Fibroblast of the aortic adventitia (primary cell): ENCODE results near the gene PCDHGA3. TPM values are rescaled to one million over a fixed set of nuclear protein-coding genes. Genes with fewer than 3 reads are reported as not detected.
A peak's percentile ranks its signal among the peaks of the same experiment; 100 is the strongest.

ENCODE experiments used
- DNase-seq: peaks from one replicate; pipeline ENCODE4 v3.0.0-alpha.2; 2010; ENCODE audit warnings: low read depth
- H3K4me3 ChIP-seq: 2 replicates; pipeline ENCODE4 v1.5.1; 2011; ENCODE audit warnings: low read depth, mild to moderate bottlenecking, control low read depth, low read length, moderate library complexity
- CTCF ChIP-seq: IDR thresholded peaks from 2 replicates; pipeline ENCODE4 v1.5.1; 2011; ENCODE audit warnings: mild to moderate bottlenecking, low read length, control low read depth, inconsistent platforms; ENCODE audit not compliant: insufficient read depth
- total RNA-seq: library from RNA; depleted of rRNA; stranded (reverse); fragments of >200 nt; gene quantifications from 2 replicates; pipeline ENCODE4 v1.2.3, GENCODE V29; 2012; ENCODE audit warnings: low replicate concordance

PCDHGA3 gene
- total RNA-seq, 1 donor, result 4.4 TPM

- no peak for DNase-seq
- TF ChIP-seq CTCF, result no peak
- no peak overlapping the region for H3K4me3 ChIP-seq
These were observed 41.0 kb downstream of the PCDHGA3 start for GRCh38 chr5:141384471-141385267.

GRCh38 chr5:141387557-141388311 lies 44.1 kb downstream of the PCDHGA3 start, which contains the start of gene PCDHGB4:
PCDHGB4 (plus strand) TSS chr5:141387698; CDS start chr5:141387885, 187 bp downstream.
- TF ChIP-seq CTCF, result peak; percentile 72
- peak; percentile 66 for DNase-seq
- H3K4me3 ChIP-seq, result peak within 1 kb of the TSS; percentile 60

GRCh38 chr5:141388661-141389060 lies 45.0 kb downstream of the PCDHGA3 start:
- no peak overlapping the region for H3K4me3 ChIP-seq
- TF ChIP-seq CTCF, result no peak
- DNase-seq, result no peak

GRCh38 chr5:141389153-141390042 lies 45.8 kb downstream of the PCDHGA3 start:
- H3K4me3 ChIP-seq, result no peak overlapping the region
- TF ChIP-seq CTCF, result no peak
- no peak for DNase-seq

GRCh38 chr5:141392429-141393198 lies 49.0 kb downstream of the PCDHGA3 start, which contains the start of gene PCDHGA8:
PCDHGA8 (plus strand) TSS chr5:141392633; CDS start chr5:141392814, 181 bp downstream.
- H3K4me3 ChIP-seq, result peak within 1 kb of the TSS; percentile 1
- DNase-seq, result peak; percentile 30
- peak; percentile 27 for TF ChIP-seq CTCF
